NCI-H128 (cell line): ENCODE results near the gene CACNG8.

Source experiments
- DNase-seq: peaks from one replicate; lab custom pipeline; 2025; ENCODE audit not compliant: unreplicated experiment; lab: John Stamatoyannopoulos, UW

CACNG8 gene

DNA sequence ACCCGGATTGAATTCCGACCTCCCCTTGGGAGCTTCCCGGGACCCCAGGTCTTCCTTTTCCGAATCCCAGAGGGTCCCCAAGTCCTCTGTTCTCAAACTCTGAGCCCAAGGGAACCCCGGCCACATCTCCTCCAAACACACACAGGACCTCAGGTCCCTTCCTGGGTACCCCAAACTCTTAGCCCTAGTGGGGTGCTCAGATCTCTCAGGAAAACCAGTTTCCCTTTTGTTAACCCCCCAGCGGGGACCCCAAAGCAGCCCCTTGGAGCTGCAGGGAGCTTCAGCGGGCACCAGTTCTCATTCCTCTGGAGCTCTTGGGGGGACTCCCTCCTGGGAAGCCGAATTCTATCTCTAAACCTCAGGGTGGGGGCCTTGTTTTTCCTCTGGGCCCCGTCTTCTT lies 29.5 kb downstream of the CACNG8 start:
- no peak for DNase-seq

DNA sequence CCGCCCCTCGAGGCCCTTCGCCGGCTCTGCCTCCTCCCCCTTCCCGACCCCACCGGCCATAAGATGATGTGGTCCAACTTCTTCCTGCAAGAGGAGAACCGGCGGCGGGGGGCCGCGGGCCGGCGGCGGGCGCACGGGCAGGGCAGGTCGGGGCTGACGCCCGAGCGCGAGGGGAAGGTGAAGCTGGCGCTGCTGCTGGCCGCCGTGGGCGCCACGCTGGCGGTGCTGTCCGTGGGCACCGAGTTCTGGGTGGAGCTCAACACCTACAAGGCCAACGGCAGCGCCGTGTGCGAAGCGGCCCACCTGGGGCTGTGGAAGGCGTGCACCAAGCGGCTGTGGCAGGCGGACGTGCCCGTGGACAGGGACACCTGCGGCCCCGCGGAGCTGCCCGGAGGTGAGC lies 30.1 kb downstream of the CACNG8 start:
- DNase-seq = no peak

DNA sequence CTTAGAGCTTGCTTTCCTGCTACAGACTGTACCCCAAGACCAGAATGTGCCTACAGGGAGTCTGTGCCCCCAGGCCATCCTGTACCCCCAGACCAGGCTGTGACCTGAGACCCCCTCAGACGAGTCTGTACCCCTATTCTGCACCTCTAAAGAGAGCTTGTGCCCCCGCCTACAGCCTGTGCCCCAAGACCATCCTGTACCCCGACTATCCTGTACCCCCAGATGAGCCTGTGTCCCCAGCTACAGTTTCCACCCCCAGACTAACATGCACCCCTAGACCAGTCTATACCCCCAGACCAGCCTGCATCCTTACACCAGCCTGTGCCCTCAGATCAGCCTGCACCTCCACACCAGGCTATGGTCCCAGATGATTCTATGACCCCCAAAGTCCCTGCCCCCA lies 30.7 kb downstream of the CACNG8 start:
- no peak for DNase-seq

DNA sequence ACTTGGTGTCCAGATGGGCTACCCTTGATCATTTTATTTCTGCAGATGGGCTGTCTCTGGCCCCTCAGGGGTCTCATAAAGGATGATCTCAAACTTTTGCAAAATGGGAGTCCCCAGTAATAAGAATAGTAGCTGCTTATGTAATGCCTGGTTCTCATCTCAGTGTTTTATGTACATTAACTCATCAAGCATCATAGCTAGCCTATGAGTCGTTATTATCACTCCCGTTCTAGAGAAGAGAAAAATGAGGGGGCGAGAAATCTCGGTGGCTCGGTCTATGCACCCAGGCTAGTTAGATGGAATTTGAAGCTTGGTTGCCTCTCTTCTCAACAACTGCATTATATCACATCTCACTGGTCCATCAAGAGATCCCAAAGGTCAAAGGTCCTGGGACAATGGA lies 32.1 kb downstream of the CACNG8 start:
- DNase-seq = no peak

DNA sequence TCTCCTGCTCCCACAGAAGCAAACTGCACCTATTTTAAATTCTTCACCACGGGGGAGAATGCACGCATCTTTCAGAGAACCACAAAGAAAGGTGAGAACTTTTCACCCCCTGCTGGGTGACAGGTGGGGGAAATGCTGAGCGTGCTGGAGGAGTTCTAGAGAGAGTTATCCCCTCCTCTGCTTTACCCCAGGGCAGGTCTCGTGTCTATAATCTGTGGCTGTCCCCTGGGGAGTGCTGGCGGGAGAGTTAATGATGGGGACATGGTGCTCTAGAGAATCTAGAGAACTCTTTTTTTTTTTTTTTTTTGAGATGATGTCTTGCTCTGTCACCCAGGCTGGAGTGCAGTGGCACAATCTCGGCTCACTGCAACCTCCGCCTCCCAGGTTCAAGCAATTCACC lies 35.5 kb downstream of the CACNG8 start:
- DNase-seq = no peak

DNA sequence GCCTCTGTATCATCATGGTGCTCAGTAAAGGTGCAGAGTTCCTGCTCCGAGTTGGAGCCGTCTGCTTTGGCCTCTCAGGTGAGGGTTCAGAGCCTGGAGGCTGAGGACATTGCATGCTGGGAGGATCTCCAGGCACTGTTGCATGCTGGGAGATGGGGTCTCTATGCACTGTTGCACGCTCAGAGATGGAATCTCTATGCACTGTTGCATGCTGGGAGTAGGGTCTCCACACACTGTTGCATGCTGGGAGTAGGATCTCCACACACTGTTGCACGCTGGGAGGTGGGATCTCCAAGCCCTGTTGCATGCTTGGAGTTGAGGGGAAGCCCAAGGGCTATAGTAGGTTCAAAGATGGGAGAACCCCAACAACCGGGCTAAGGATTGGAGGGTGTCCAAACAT lies 37.0 kb downstream of the CACNG8 start:
- DNase-seq = no peak

DNA sequence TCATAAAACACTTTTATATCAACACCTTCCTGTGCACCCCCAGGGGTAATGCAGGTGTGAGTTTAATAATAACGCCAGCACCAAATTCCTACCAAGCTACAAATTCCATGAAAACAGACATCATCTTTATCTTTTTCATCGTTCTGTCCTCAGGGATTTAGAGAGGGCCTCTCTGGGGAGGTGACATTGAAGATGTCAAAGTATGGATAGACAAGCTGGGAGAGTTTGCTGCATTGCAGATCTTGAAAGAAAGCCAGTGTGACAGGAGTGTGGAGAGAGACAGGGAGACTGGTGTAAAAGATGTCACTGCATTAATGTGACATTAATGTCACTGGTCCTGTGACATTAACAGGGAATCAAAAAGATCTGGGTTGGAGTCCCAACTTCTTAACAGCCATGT lies 38.8 kb downstream of the CACNG8 start:
- no peak for DNase-seq

DNA sequence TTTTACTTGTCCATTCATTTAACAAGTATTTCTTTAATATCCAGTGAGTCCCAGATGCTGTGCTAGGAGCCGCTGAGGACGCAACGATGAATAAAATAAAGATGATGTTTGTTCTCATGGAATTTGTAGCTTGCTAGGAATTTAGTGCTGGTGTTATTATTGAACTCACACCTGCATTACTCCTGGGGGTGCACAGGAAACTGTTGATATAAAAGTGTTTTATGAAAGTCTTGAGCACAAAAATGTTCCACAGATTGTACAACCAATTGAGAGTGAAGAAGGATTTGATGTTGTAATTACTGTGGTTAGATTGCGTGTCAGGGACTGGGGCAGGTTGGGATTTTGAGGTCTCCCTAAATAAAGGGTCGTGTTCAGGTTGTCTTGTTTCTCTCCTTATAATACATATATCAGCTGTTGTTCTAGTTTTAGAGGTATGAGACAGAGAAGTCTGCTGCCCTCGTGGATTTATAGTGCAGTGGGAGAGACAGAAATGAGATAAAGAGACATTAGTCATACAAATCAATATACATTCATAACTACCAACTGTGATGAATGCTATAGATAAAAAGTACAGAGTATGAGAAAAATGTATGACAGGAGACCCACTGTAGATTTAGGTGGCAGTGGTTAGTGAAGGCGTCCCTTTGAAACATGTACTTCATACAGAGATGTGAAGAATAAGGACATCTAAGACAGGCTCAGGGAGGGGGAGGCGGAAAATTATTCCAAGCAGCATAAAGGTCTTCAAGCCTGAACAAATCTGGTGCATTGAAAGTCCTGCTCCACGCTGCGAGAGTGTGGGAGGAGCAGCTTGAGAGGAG lies 40.0 kb downstream of the CACNG8 start:
- no peak for DNase-seq

DNA sequence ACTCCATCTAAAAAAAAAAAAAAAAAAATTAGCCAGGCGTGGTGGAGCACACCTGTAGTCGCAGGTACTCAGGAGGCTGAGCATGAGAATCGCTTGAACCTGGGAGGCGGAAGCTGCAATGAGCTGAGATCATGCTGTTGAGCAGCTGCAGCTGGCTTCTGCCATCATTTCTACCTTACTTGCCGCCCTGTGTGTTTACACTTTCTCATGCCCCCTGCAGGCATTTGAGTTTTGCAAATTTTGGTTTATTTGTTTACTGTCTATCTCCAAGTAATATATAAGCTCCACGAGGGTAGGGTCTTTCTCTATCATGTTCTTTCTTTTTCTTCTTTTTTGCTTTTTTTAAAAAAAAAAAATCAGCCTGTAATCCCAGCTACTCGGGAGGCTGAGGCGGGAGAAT lies 46.7 kb downstream of the CACNG8 start:
- no peak for DNase-seq

DNA sequence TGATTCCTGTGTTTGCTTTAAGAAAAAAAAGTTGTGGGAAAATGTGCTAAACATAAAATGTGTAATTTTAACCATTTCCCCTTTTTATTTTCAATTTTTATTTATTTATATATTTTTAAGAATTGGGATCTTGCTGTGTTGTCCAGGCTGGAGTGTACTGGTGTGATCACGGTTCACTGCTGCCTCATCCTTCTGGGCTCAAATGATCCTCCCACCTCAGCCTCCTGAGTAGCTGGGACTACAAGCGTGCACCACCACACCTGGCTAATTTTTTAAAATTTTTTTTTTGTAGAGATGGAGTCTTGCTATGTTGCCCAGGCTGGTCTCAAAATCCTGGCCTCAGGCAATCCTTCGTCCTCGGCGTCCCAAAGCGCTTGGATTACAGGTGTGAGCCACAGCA lies 47.7 kb downstream of the CACNG8 start:
- DNase-seq = no peak

DNA sequence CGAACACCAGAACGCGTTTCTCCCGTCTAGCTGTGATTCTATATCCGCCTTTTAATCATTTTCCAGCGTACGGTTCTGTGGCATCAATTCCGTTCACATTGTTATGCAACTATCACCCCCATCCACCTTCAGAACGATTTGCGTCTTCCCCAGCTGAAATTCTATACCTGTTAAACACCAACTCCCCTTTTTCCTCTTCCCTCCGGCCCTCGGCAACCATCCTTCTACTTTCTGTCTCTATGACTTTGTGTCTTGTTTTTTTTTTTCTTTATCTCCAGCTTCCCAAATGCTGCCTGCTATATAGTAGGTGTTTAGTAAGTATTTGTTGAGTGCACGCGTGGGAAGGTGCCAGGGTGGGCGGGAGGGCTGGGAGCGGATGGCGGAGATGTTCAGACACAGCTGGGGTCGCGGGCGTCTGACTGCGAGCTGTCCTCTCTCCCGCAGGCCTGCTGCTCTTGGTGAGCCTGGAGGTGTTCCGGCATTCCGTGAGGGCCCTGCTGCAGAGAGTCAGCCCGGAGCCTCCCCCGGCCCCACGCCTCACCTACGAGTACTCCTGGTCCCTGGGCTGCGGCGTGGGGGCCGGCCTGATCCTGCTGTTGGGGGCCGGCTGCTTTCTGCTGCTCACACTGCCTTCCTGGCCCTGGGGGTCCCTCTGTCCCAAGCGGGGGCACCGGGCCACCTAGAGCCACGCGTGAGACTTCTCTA lies 48.9 kb downstream of the CACNG8 start:
- no peak for DNase-seq

DNA sequence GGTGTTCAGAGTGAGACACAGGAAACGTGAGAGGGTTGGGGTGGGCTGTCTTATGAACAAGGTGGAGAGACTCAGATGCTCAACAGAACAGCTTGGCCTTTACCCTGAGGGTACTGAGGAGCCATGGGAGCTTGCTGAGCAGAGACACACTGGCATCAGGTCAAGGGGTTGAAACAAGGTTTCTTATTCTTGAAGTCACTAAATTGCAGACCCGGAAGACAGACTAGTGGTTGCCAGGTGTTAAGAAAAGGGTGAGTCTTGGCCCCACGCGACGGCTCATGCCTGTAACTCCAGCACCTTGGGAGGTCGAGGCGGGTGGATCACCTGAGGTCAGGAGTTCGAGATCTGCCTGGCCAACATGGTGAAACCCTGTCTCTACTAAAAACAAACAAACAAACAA lies 51.1 kb downstream of the CACNG8 start:
- DNase-seq = no peak

DNA sequence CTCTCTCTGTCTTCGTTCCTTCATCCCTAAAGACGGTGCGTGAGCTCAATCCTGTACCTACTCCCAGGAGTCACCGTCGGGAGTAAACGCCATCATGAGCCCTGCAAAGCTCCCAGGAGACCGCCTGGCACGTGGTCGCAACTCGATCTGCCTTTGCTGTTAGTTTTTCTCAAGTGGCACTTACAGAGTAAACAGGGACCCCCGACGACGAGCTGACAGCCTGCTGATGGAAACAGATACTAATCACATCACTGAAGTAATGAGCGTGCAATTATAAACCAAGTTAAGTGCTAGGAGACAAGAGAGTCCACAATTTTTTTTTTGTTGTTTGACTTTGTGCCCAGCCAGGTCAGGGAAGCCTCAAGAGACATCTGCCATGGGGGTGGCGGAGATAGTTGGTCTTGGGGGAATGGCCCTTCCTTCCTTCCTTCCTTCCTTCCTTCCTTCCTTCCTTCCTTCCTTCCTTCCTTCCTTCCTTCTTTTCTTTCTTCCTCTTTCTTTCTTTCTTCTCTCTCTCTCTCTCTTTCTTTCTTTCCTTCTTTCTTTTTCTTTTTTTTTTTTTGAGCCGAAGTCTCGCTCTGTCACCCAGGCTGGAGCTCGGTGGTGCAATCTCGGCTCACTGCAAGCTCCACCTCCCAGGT lies 52.3 kb downstream of the CACNG8 start:
- no peak for DNase-seq

DNA sequence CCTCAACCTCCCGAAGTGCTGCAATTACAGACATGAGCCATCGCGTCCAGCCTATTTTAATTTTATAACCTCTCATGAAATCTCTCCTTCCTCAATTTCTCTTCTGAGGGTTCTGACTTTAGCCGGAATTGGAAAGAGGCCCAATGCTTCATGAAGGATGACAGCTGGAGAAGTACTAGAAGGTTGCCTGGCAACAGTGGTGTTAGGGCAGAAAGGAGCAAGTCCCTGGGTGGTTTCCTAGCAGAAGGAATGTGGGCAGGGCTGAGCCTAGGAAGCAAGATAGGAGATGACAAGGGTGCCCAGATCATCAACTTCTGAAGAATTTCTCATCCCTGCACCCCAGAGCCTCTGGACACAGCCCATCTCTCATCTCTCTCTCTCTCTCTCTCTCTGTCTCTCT lies 54.5 kb downstream of the CACNG8 start:
- no peak for DNase-seq

DNA sequence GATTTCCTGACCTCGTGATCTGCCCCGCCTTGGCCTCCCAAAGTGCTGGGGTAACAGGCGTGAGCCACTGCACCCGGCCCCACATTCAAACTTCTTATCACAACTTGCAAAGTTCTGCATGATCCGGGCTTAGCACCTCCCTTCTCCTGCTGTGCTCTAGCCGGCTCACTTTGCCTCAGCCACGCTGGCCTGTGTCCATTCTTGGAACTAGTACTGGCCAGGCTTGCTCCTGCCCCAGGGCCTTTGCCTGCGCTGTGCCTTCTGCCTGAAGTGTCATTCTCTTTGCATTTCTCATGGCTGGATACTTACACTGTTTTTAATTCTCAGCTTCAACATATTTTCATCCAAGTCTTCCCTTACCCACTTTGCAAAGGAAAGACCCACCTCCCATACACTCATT lies 58.6 kb downstream of the CACNG8 start:
- no peak for DNase-seq

DNA sequence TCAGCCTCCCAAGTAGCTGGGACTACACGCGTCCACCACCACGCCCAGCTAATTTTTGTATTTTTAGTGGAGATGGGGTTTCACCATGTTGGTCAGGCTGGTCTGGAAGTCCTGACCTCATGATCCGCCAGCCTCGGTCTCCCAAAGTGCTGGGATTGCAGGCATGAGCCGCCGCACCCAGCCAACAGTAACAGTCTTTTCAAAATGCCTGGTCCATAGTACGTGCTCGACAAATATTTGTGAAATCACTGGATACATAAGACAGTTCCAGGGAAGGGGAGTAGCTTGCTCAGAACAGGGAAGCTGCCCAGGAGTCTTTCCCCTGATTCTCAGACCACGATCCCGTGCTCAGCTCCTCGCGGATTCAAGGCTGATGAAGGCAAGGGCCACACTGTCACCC lies 59.2 kb downstream of the CACNG8 start:
- no peak for DNase-seq

DNA sequence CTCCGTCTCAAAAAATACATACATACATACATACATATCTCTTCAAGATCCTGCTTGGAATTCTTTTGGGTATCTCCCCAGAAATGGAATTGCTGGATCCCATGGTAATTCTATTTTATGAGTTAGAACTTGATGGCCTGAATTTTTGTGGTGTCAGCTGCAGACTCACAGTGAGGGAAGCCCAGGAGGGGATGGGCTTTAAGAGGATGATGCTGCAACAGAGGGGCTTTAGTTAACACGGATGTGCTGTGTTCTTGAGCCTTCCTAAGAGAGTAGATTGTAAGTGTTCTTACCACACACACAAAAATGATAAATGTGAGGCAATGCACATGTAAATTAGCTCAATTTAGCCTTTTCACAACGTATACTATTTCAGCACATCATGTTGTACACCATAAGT lies 60.5 kb downstream of the CACNG8 start:
- no peak for DNase-seq

DNA sequence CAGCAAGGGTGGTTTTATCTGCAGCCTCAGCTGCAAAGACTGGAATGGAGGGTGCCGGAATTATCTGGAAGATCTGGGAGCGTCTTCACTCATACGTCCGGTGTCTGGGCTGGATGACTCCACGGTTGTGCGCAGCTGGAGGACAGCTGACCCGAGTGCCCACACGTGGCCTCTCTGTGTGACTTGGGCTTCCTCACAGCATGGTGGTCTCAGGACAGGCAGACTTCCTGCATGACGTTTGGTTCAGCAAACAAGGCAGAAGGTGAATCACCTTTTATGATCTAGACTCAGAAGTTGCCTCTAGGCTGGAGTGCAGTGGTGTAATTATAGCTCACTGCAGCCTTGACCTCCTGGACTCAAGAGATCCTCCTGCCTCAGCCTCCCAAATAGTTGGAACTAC lies 61.9 kb downstream of the CACNG8 start:
- DNase-seq = no peak

DNA sequence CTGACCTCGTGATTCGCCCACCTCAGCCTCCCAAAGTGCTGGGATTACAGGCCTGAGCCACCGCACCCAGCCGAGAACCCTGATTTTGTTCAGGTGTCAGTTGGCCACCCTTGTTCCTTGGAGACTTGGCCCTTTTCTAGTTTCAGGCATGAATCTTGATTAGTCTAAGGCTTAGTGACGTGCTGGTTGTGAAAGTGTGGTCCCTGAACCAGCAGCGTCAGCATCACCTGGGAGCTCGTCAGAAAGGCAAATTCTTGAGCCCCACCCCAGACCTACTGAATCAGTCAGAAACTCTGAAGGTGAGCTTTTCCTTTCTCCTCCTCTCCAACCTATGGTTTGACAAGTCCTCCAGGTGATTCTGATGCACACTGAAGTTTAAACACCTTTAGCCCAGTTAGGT lies 63.9 kb downstream of the CACNG8 start:
- no peak for DNase-seq

DNA sequence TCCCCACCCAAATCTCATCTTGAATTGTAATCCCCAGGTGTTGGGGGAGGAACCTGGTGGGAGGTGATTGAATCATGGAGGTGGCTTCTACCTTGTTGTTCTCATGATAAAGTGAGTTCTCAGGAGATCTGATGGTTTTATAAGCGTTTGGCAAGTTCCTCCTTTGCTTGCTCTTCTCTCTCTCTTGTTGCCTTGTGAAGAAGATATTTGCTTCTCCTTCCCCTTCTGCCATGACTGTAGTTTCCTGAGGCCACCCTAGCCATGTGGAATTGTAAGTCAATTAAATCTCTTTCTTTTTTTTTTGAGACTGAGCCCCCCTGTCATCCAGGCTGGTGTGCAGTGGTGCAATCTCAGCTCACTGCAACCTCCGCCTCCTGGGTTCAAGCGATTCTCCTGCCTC lies 66.6 kb downstream of the CACNG8 start:
- no peak for DNase-seq

DNA sequence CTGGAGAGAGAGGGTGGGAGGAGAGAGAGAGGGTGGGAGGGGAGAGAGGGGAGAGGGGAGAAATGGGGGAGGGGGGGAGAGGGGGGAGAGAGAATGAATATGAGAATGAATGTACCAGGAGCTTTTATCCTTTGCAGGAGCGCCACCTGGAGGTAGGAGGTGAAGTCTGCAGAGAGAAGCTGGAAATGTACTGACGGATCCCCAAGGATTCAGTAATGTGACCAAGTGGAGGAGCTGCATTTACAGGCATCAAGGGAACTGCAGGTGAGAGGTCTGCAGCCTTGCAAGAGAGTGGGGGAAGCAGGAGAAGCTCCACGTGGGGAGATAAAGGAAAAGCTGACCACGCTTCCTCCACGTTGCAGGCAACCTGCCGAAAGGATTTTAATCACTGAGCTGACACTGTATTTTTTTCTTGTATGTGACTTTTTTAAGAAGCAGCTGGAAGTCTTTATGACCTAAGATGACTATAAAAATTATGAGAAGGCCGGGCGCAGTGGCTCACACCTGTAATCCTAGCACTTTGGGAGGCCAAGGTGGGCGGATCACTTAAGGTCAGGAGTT lies 67.3 kb downstream of the CACNG8 start:
- no peak for DNase-seq
